ENCODE results near the gene GKN2.

The GKN2 gene, protein sequence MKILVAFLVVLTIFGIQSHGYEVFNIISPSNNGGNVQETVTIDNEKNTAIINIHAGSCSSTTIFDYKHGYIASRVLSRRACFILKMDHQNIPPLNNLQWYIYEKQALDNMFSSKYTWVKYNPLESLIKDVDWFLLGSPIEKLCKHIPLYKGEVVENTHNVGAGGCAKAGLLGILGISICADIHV

DNA sequence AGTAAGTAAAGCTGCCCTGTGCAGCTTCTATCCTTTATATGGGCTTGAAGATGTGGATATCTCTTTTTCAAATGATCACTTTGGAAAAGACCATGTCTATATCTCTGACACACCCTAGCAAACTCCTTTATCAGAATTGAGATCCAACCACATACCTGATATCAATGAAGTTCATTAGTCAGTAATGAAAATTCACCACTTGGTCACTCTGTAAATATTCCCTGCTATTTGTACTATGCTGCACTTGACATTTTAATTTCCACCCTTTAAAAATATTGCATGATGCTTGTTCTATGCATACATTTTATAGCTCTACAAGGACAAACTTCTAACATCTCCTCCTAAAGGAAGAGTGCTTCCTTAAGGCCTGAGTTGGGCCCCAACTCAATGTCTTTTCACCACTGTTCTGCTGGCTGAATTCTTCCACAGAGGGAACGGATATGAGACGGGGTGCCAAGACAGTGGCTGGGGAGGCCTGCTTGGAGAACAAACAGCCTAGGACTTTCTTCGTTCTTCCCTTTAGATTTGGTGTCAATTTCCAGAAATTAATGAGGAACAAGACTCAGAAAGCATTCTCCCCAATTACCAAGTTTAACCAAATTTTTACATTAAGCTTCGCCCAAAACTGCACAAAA is at the start of gene GKN2:
Gene GKN2 (minus strand): TSS at position 7 of the 635 bp plus-strand sequence. CDS start 32 bp downstream, outside the sequence.
- DNase-seq (ENCODE audit: low spot score), result no peak

DNA sequence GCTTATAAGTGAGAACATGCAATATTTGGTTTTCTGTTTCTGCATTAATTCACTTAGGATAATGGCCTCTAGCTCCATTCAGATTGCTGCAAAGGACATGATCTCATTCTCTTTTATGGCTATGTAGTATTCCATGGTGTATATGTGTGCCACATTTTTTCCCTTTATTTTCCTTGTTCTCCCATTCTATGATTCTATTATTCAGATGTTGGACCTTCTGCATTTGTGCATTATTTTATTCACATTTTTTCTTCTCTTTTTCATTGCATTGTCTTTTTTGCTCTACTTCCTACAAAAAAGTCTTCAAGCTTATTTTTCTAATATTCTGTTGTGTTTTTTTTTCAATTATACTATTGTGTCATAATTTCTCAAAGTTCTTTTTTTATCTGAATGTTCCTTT is 49.2 kb upstream of the GKN2 start:
- no peak for DNase-seq (ENCODE audit: low spot score)

DNA sequence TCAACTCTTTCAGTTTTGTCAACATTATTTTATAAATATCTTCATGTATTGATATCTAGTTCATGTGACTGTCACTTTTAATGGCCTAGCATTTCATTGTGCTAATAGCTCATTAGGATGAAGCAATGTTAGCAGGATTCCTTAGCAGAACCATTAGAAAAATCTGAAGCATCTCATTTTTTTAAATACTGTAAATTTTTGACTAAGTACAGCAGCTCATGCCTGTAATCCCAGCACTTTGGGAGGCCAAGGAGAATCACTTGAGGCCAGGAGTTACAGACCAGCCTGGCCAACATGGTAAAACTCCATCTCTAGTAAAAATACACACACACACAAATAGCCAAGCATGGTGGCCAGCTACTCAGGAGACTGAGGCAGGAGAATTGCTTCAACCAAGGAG is 44.7 kb upstream of the GKN2 start:
- DNase-seq (ENCODE audit: low spot score), result no peak

DNA sequence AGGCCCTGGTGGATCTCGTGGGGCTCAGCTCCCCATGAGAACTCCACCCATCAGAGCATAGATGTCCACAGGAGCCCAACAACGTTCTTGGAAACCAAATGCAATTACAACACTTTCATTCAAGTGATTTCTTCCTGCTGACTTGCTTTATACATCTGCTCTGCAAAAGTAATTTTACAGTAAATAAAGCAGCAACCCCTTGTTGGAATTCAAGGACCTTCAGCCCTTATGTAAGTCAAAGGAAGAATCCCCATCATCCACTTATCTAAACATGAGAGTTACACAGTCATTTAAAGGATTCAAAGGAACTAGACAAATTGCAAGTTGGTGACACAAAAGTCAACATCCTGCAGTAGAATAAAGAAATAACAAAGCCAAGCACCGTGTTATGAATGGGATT is 43.2 kb upstream of the GKN2 start:
- no peak for DNase-seq (ENCODE audit: low spot score)

DNA sequence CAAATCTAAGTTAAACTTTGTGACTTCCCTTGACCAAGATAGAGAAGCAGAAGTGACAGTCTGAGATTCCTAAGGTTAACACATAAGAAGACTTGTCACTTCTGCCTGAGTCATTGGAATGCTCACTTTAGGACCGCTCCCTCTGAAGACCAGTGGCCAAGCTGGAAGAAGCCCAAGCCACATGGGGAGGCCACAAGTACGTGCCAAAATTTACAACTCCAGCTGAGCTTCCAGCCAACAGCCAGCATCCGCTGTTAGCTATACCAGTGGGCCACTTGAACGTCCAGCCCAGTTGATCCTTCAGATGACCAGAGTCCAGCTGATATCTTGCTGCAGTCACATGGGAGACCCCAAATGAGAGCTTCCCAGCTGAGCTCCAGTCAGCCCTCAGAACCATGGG is 42.2 kb upstream of the GKN2 start:
- no peak for DNase-seq (ENCODE audit: low spot score)

DNA sequence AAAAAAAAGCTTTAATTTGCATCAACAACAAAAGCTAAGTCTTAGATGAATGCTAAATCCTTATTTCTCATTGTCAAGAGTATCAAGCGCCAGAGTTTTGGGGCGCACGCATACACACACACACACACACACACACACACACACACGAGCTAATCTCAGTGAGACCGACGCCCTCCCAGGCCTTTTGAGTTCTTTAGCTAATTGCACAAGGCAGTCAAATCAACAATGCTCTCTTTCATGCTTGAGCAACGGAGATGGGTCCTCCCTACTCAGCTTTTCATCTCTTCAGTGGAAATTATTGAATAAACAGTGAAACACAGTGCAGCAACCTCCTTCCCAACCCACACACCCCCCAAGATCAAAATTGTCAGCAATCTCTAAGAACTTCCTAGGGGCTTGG is 41.0 kb upstream of the GKN2 start:
- no peak for DNase-seq (ENCODE audit: low spot score)

DNA sequence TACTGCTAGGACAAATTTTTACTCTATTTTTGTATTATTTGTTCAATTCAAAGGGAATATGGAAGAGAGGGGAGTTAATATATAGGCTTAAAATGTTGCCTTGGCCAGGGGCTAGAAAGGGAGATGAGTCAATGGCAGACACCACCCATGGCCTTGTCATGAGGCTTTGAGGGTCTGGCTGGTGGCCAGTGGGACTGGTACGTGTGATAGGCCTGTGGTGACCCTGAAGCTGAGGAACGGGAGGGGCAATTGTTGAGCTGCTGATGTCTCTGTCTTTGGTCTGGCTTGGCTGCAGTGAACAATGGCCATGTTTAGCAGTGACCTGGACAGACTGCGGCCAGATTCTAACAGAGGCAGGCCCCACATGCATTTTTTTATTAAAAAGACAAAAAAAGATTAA is 40.2 kb upstream of the GKN2 start:
- peak; percentile 21 for DNase-seq (ENCODE audit: low spot score)

DNA sequence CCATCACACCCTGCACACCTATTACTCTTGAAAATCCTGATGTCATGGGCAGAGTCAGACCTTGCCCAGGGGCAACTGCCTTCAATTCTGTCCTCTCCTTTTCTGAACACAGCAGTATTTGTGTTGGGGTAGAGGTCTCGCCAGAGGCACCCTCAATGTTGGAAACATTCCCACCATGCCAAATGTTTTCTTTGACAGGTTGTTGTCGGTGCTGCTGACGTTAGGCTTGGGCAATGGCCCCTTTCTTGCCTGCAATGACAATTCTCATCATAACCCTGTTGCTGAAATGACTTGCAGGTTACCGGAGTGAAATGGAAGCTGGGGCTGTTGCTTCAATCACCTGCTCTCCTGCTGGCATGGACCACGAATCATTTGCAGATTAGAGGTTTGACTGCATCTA is 39.6 kb upstream of the GKN2 start:
- DNase-seq (ENCODE audit: low spot score), result no peak

DNA sequence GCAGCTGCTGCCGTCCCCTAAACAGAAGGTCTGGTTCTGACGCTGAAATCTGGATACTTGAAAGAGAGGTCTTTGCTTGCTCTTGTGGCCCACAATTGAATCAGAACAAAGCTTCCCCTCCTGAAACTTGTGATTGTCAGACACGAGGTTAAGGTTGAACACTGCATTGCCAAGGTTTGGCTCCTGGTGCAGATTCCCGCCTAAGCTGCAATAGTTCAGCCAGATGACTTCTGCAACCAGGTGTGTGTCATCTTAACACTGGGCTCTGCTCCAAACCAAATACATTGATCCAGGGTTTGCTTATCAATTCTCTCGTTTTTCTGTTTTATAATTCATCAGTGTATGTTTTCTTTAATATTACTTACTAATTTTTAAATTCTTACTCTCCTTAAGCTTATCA is 36.3 kb upstream of the GKN2 start:
- no peak for DNase-seq (ENCODE audit: low spot score)

DNA sequence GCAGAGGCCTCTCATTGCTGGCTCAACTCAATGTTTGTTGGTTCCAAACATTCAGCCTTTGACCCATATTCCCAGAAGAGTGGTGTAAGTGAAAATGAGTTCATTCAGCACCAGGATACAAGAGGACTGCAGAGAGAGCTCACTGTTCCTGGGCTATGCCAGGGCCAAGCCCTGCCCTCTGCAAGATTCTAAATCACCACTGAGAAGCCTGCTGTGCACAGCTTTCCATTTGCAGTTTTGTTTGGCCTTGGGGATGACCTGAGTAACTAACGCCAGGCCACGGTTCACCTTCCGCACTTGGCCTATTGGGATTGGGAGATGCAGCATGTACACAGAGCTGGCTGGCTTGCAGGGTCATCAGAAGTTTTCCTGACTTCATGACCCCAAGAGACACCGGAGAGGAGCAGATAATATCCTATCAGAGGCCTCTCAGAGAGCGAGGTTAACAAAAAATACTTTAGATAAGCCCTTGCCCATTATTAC is 34.4 kb upstream of the GKN2 start:
- no peak for DNase-seq (ENCODE audit: low spot score)

DNA sequence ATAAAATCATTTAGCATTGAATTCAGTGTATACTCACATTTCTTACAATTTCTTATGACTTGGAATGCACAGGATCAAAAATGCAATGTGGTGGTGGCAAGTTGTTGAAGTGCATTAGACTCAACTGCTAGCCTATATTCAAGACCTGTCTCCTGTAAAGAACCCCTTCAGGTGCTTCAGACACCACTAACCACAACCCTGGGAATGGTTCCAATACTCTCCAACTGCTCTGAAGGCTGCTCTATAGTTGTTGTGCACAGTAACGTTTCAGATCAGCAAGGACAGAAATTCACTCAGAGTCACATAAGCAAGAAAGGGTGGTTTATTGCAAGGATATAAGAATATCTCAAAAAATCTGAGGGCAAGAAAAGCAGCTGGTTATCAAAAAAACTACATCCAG is 28.3 kb upstream of the GKN2 start:
- DNase-seq (ENCODE audit: low spot score), result no peak

DNA sequence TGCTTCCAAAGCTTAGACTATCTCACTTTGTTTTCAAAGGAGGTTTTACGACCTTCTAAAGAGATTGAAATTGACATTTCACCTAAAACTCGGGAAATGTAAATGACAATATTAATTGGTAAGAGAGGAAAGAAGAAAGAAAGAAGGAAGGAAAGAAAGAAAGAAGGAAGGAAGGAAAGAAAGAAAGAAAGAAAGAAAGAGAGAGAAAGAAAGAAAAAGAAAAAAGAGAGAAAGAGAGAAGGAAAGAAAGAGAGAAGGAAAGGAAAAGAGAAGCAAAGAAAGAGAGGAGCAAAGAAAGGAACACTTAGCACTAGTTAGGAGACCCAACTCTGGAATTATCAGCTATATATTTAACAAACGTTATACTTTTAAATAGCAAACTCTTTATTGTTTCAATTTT is 25.4 kb upstream of the GKN2 start:
- no peak for DNase-seq (ENCODE audit: low spot score)

DNA sequence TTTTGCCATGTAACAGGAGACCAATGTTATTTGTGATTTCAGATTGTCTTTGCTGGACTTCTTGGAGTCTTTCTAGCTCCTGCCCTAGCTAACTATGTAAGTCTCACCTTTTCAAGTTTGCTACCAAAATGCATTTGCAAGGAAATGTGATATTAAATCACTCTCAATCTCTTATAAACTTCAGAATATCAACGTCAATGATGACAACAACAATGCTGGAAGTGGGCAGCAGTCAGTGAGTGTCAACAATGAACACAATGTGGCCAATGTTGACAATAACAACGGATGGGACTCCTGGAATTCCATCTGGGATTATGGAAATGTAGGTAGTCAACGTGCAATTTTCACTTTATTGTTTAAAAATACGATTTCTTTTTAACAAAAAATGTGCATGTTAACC is 24.8 kb upstream of the GKN2 start:
- DNase-seq (ENCODE audit: low spot score), result no peak

DNA sequence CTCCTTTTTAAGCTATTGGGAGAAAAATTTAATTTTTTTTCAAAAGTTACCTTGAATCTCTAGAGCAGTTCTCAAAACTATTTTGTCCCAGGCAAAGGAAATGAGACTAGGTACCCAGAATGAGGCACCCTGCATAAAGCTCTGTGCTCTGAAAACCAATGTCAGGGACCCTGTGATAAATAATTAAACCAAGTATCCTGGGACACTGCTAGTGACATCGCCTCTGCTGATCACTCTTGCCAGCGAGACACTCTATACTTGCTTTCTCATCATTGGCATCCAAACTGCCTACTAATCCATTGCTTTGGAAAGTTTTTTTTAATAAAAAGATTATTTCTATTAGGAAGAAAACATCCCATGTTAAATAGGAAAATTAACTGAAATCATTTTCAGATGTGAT is 23.2 kb upstream of the GKN2 start:
- DNase-seq (ENCODE audit: low spot score), result no peak

DNA sequence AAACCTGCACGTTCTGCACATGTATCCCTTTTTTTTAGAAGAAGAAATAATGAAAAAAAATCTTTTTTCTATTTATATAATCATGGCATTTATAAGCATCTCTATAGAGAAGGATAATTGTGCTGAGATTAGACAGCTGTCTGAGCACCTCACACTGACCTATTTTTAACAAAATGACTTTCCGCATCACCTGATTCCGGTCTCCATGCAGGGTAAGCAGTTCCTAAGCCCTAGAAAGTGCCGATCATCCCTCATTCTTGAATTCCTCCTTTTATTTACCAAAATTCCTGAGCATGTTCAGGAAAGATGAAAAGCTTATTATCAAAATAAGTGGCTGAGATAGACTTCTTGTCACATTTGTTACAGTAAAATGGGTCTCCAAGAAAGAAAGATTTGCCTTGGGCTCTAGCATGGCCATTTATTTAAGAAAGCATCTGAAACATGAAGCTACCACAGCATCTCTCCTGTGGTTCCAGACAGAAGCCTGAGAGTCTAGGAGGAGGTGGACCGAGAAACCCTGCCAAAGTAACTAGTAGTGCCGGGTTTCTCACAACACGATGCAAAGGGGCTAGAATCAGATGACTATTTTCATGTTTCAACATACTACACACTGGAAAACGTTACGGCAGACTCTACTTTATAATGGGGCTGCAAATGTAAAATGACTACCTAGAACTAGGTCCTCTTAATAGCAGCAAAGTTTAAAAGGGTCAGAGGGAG is 22.4 kb upstream of the GKN2 start:
- no peak for DNase-seq (ENCODE audit: low spot score)

DNA sequence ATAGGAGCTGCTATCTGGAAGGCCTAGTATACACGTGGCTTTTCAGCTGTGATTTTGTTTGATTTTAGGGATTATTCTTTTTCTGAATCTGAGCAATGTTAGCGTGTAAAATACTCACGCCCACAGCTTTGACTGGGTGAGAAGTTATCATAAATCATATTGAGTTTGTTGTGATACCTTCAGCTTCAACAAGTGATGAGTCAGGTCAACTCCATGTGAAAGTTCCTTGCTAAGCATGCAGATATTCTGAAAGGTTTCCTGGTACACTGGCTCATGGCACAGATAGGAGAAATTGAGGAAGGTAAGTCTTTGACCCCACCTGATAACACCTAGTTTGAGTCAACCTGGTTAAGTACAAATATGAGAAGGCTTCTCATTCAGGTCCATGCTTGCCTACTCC is 21.6 kb upstream of the GKN2 start, which contains the start of gene GKN1:
Gene GKN1 (plus strand): TSS at position 386 of the 400 bp plus-strand sequence. CDS start 42 bp downstream, outside the sequence.
- DNase-seq (ENCODE audit: low spot score), result no peak

DNA sequence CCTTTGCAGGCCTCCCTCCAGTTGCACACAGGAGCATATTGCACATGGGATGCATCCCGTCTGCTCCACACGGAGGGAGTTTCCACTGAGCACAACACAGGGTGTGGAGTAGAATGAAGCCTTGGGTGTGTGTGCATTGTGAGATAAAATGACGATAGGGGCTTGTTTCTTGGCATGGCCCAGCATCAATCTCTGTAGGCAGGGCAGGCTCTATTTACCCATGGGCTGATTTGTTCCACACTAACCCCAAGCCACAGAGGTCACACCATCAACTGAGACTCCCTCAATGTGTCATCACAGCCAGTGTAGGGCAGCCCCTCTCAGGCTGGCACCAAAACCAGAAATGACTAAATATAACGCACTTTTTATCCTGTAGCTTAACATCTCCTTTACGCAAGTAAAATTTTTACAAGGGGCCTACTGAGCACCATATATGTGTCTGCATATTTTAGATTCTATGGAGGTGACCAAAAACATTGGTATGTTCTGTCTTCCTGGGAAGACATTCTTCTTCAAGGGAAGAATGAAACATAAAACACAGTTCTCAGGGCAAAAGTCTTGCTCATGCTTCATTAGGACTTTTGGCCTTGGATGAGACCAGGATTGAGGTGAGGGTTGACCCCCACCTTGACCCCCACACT is 19.0 kb upstream of the GKN2 start:
- DNase-seq (ENCODE audit: low spot score), result no peak

DNA sequence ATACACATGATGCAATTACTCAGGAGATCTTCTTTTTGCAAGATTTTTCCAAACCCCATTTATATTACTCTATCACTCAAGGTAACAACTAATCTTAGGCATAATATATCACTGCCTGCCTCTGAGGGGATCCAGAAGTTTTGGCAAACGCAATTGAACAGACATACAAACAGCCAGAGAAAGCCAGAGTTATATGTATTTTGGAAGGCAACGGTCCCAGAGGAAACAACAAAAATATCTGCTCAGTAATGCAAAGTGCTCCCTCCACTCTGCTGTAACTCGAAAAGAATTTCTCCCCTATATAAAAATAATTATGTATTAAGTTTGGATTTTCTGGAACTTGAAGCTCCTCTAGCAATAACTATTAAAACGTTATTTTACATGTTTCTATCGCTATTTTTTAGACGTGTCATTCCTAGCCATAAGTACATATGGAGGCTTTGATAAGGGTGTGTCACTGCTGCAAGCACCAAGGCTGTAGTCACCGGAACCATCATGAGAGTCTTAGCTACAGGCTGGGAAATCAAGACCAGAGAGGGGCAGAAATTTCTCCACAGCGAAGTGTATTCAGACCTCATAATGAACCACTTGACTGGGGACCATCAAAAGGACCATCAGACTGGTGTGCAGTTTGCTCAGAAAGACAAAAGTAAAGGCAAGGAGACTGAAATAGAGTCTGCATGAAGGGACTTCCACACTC is 18.0 kb upstream of the GKN2 start:
- DNase-seq (ENCODE audit: low spot score), result peak; percentile 6

DNA sequence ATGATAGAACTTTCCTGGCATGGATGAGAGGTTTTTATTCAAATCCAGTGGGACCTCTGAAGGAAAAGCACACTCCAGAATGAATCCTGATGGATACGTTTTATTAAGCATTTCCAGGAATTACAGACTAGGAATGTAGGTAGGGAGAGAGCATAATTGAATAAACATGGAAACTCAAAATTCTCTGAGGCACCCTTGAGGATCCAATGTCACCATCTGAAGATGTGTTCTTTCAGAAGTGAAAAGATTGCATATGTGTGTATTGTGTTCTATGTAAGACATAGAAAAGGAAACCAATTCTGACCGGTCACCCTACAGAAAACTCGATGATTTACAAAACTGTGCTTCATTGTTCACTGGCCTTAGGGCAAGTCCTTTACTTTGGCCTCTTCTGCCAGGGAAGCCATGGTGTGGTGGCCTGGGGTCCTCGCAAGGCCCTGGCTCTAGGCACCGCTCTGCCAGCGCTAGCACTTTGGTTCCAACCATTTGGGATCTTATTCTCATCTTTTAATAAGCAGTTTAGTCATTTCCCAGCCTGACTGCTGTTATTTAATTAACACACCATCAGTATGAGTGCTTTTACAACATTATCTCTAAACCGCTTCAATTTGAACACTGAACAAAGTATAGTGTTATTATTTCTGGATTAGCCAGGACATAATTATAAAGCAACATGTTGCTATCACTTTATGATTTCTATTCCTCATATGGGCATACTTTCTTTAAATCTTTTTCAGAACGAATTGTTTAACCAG is 17.2 kb upstream of the GKN2 start:
- DNase-seq (ENCODE audit: low spot score), result no peak

DNA sequence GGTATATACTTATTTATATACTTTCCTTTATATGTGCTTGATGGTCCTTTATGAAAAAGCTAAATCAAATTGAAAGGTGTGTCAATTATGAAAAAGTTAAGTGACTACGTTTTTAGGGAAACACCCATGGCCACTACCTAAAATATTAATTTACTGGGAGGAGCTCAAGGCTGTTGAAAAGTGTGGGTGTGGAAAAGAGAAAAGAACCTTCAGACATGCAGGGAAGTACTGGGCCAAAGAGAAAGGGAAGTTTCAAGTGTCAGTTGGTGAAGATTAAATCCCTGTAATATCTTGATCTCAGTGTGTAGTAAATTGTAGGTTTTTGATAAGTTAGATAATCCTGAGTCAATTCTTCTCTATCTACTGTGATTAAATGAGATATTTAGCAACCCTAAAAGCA is 15.5 kb upstream of the GKN2 start:
- no peak for DNase-seq (ENCODE audit: low spot score)

DNA sequence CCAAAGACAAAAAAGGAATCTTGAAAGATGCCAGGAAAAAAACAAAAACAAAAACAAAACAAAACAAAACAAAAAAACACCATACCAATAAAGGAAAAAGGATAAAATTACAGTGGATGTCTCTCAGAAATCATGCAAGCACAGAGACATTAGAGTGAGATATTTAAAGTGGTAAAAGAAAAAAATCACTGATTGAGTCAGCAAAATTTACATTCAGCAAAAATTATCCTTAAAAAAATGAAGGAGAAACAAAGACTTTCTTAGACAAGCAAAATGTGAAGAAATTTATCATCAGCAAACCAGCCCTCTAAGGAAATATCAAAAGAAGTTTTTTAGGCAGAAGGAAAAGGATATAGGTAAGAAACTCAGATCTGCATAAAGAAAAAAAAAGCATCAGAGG is 11.6 kb upstream of the GKN2 start:
- no peak for DNase-seq (ENCODE audit: low spot score)

DNA sequence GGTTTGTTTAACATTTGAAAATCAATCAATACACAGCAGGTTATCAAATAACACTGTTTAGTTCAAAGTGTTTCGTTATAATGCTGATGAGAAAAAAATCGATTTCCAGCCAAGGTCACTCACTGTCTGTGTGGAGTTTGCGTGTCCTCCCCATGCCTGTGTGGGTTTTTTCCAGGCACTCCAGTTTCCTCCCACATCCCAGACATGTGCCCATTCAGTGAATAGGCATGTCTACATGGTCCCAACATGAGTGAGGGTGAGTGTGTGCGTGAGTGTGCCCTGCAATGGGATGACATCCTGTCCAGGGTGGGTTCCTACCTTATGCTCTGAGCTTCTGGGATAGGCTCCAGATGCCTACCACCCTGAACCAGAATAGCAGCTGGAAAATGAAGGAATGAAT is 8.7 kb upstream of the GKN2 start:
- no peak for DNase-seq (ENCODE audit: low spot score)
